ENCODE measurements around the gene ATP5F1E. TPM values are rescaled to one million over a fixed set of nuclear protein-coding genes. Genes with fewer than 3 reads are reported as not detected.
"Not testable (repeated sequence)": the region's sequence is repeated elsewhere in the genome, so short reads cannot be mapped to it uniquely, and the experiment has no call there.

ATP5F1E gene
- total RNA-seq, 1 donor from 2014 or later = 69.7 TPM

- DNase-seq (ENCODE audit: low spot score, unreplicated experiment) = no peak
- Mint-ChIP-seq H3K4me1 (ENCODE audit: low read depth) (peaks cover 35% of the 10 kb centered on the region), H3K36me3 (ENCODE audit: insufficient read depth) (peaks cover 19% of the 10 kb centered on the region), H3K4me3 (ENCODE audit: low read depth) (peak overlapping the region; percentile 3), H3K9me3 (ENCODE audit: low read depth) (no peaks in the 10 kb centered on the region), H3K27me3 (no peaks in the 10 kb centered on the region), H3K27ac (no peak overlapping the region)
- no peak for TF ChIP-seq CTCF (IDR thresholded peaks at IDR 0.05; ENCODE audit: unreplicated experiment)
These were observed 47.4 kb downstream of the ATP5F1E start for GRCh38 chr20:58984691-58985090.

GRCh38 chr20:58983115-58983468 lies 49.0 kb downstream of the ATP5F1E start:
- peaks cover 14% of the 10 kb centered on the region for H3K36me3 Mint-ChIP-seq (ENCODE audit: insufficient read depth)

GRCh38 chr20:58982406-58983114 lies 49.6 kb downstream of the ATP5F1E start:
- Mint-ChIP-seq H3K9me3 (ENCODE audit: low read depth) (no peaks in the 10 kb centered on the region), H3K36me3 (ENCODE audit: insufficient read depth) (peaks cover 9% of the 10 kb centered on the region), H3K27ac (peak overlapping the region; percentile 51), H3K4me3 (ENCODE audit: low read depth) (peak overlapping the region; percentile 87), H3K4me1 (ENCODE audit: low read depth) (peaks cover 35% of the 10 kb centered on the region), H3K27me3 (peaks cover 5% of the 10 kb centered on the region)
- TF ChIP-seq CTCF (IDR thresholded peaks at IDR 0.05; ENCODE audit: unreplicated experiment) = no peak
- DNase-seq (ENCODE audit: low spot score, unreplicated experiment) = no peak

More at GRCh38 chr20:58983115-58983468, 49.0 kb downstream of the ATP5F1E start:
- DNase-seq (ENCODE audit: low spot score, unreplicated experiment); H3K27me3 Mint-ChIP-seq; H3K9me3 Mint-ChIP-seq (ENCODE audit: low read depth); H3K27ac Mint-ChIP-seq; H3K4me3 Mint-ChIP-seq (ENCODE audit: low read depth): not testable (repeated sequence)
- peaks cover 35% of the 10 kb centered on the region for H3K4me1 Mint-ChIP-seq (ENCODE audit: low read depth)

- DNase-seq (ENCODE audit: low spot score, unreplicated experiment) = no peak
- H3K4me3 Mint-ChIP-seq (ENCODE audit: low read depth) = peak overlapping the region; percentile 87
- no peaks in the 10 kb centered on the region for H3K9me3 Mint-ChIP-seq (ENCODE audit: low read depth)
- H3K36me3 Mint-ChIP-seq (ENCODE audit: insufficient read depth) = peaks cover 7% of the 10 kb centered on the region
- H3K27ac Mint-ChIP-seq = peak overlapping the region; percentile 91
- TF ChIP-seq CTCF (IDR thresholded peaks at IDR 0.05; ENCODE audit: unreplicated experiment) = no peak
- H3K27me3 Mint-ChIP-seq = peaks cover 5% of the 10 kb centered on the region
- H3K4me1 Mint-ChIP-seq (ENCODE audit: low read depth) = peaks cover 29% of the 10 kb centered on the region
These were observed 50.3 kb downstream of the ATP5F1E start for GRCh38 chr20:58981628-58982364.

- Mint-ChIP-seq H3K27me3 (peaks cover 5% of the 10 kb centered on the region), H3K4me3 (ENCODE audit: low read depth) (peak within 1 kb of the TSS; percentile 87), H3K9me3 (ENCODE audit: low read depth) (no peaks in the 10 kb centered on the region), H3K36me3 (ENCODE audit: insufficient read depth) (peaks cover 6% of the 10 kb centered on the region), H3K27ac (peak within 1 kb of the TSS; percentile 91), H3K4me1 (ENCODE audit: low read depth) (peaks cover 24% of the 10 kb centered on the region)
- peak; percentile 87 for DNase-seq (ENCODE audit: low spot score, unreplicated experiment)
- no peak for TF ChIP-seq CTCF (IDR thresholded peaks at IDR 0.05; ENCODE audit: unreplicated experiment)
These were observed 51.2 kb downstream of the ATP5F1E start, which contains the start of gene NELFCD for GRCh38 chr20:58980711-58981627. Gene NELFCD, plus strand, starts transcription at chr20:58981256. Its CDS starts 54 bp downstream, at chr20:58981310.
